GM19455 (cell line): ENCODE data around the gene GRIN2A.

ENCODE experiments used
- ATAC-seq: cut with Tn5 transposase; IDR thresholded peaks from one replicate; pipeline ENCODE4 v1.9.1; 2021; ENCODE audit not compliant: unreplicated experiment

GRIN2A gene

DNA sequence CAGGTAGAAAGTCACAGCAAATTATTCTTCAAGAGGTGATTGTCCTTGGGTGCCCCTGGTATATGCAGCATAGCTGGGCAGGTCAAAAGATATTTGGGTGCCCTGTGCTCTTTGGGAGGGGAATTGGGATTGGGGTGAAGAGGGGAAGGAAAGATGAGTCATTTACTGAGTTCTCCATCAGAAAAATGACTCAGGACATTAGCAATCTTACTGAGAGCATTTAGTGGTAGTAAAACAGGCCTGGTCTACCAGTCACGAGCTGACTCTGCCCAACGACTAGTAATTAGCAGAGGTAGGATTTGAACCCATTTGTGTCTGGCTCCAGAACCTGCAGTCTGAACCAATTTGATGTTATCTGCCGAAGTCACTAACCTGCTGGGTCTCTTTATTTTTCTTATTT is 6.0 kb upstream of the GRIN2A start:
- ATAC-seq: no peak

- ATAC-seq: no peak
Observed at GRCh38 chr16:10181196-10182162, 749 bp downstream of the GRIN2A start.

- no peak for ATAC-seq
Observed at GRCh38 chr16:10180771-10181163, 1.5 kb downstream of the GRIN2A start.

GRCh38 chr16:10180042-10180770 is 2.0 kb downstream of the GRIN2A start:
- ATAC-seq: no peak

DNA sequence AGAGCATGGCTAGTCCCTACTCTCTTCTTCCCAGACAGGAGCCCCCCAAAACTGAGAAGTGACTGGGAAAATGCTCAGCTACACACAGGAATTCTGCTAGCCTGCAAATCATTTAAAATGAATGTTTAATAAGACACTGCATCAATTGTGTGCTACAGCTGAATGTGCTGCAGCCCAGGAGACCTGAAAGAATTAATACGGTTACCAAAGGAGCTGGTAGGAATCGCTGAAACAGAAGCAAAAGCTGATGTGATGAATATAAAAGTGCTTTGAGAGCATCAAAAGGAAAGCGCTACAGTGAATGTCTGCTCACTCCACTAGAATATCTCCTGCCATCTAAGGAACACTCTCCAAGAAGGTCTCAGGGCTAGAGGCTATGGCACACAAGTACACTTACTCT is 3.7 kb downstream of the GRIN2A start:
- no peak for ATAC-seq

GRCh38 chr16:10178080-10178479 is 4.1 kb downstream of the GRIN2A start:
- no peak for ATAC-seq

GRCh38 chr16:10172848-10173655 is 9.2 kb downstream of the GRIN2A start:
- ATAC-seq: no peak

- no peak for ATAC-seq
Observed at GRCh38 chr16:10171221-10171620, 11.0 kb downstream of the GRIN2A start.

- ATAC-seq: no peak
Observed at GRCh38 chr16:10169904-10170410, 12.3 kb downstream of the GRIN2A start.

DNA sequence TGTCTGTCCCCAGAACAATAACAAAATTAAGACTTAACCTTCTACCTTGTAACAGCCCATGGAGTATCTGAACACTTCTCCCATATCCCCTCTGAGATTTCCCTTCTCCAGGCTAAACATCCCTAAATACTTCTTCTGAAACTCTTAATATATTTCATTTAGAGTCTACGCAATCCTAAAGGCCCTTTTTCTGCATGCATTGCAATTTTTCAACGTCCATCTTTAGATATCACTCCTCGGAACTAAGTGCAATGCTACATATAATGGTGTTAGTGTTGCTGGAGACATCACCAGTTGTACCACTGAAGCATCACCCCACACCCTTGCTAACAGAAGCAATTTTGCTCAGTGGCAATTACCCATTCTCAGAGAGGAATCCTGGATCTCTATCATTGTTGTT is 13.2 kb downstream of the GRIN2A start:
- ATAC-seq: no peak

GRCh38 chr16:10168258-10168657 is 14.0 kb downstream of the GRIN2A start:
- no peak for ATAC-seq

- no peak for ATAC-seq
Observed at GRCh38 chr16:10165643-10166042, 16.6 kb downstream of the GRIN2A start.

DNA sequence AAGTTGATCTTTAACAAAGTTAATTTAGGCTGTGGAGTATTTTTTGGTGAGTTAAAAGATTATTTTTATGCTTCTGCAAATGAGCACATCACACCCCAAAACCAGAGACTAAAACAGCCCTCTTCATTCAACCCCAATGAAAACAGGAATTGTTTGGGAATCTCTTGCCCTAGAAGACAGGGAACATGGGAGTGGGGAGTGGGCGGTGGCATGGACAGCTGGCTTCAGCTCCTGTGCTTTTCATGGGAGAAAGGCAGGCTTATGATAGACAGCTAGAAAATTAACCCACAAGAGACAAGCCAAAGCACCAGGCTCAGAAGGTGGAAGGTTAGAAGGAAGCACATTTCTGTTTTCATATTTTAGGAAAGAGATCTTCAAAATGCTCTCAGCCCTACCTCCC is 19.2 kb downstream of the GRIN2A start:
- no peak for ATAC-seq

GRCh38 chr16:10156099-10156498 is 26.1 kb downstream of the GRIN2A start:
- ATAC-seq: no peak

- no peak for ATAC-seq
Observed at GRCh38 chr16:10154389-10154788, 27.8 kb downstream of the GRIN2A start.

DNA sequence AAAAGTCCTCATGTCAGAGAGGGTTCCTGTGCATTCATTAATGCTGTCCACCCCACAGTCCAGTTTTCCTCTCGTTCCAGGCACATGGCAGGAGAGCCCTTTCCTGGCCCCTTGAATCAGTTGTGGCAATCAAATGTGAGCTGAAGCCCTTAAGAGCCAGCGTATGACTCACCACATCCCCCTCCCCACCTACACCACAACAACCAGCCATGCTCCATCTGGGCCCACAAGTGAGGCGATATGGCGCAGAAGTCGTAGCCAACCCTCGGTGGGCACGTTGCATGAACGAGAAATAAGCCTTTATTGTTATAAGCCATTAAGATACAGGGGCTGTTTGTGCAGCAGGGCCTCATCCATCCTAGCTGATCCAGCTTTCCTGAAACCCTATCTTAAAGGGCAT is 28.2 kb downstream of the GRIN2A start:
- no peak for ATAC-seq

- ATAC-seq: no peak
Observed at GRCh38 chr16:10151718-10152117, 30.5 kb downstream of the GRIN2A start.

DNA sequence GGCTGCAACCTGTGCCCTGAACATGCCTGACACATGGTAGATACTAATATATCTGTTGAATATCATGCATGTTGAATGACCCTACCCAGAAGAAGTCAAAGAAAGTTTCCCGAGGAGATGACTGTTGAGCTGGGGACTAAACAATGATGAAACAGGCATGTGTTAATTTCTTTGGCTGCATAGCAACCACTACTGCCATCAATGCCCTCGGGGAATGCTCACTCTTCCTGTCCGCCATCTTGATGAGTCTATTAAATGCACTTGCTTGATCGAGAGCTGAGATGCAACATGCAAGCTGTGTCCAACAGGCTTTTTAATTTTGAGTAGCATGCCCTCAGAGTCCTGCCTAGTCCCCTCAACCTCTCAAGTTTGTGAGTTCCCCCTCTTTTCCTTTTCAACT is 31.3 kb downstream of the GRIN2A start:
- ATAC-seq: no peak

DNA sequence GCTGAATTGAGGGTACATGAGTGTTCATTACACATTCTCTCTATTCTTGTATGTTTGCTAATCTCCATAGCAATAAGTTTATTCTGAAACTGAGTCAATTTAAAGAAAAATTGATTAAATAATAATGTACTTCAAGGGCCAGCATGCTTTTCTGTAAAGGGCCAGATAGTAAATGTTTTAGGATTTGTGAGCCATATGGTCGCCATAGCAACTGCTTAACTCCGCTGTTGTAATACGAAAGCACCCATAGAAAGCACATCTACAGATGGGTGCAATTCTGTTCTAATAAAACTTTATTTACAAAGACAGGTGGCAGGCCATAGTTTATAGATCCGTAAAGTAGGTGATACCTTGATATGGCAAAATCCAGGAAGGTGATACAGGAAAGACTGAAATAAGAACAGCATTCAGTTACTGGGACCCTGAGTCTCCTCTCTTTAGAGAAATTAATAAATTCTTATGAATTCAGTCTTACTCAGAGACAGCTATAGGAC is 36.6 kb downstream of the GRIN2A start:
- no peak for ATAC-seq

DNA sequence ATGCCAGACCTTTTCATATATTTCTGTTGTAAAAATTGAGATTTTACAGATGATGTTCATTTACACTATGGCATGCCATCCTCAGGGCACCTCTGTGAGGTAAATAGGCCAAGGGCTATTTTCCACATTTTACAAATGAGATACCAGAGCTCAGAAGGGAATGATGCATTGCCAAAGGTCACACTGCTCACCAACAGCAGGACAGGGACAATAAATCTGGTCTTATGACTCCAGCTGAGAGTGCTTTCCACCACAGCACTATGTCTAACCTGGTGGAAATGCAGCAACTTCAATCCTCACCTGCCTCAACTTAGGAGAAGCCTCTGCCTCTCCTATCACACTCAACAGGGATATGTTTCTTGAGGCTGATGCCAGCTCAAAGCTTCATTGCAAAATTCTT is 40.6 kb downstream of the GRIN2A start:
- no peak for ATAC-seq

DNA sequence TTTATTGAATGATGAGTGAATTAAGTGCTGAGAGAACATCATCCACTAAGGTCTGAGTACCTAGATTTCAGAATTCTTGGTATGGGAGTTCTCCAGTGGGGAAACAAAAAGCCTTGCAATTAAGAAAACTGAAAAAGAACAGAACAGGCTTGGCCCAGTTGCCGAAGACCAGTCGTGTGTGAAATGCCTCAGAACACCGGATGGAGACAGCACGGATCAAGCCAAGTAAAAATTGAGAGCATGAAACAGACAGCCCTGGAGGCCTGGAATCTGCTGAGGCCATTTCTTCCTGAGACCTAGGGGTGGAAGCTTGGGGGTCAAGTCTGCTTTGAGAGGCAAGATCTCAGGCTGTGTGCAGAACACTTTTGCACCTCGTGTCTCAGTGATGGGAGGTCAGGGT is 43.3 kb downstream of the GRIN2A start:
- no peak for ATAC-seq
